ENCODE data around the gene NDUFB6. TPM values are rescaled to one million over a fixed set of nuclear protein-coding genes. Genes with fewer than 3 reads are reported as not detected.

Gene NDUFB6
- total and polyA plus RNA-seq, 7 donors, result 59.6 to 90.8 (median 75.4) TPM

GRCh38 chr9:32580631-32581300 lies 7.8 kb upstream of the NDUFB6 start:
- 31 to 34% (median 32%) methylated on average over 3 of the region's 3 CpGs for WGBS, 3 donors
- Histone ChIP-seq H3K27ac (no peak overlapping the region), H3K4me1 (no peaks in the 10 kb centered on the region), H3K27me3 (ENCODE audit: insufficient read depth in 3 of 3, low read length in 2 of 3) (peaks cover 0 to 2% (median 0%) of the 10 kb centered on the region in 3 donors), H3K36me3 (ENCODE audit: insufficient read depth in 1 of 2, low read depth in 1 of 2) (no peaks in the 10 kb centered on the region), H3K9me3 (no peaks in the 10 kb centered on the region), H3K4me3 (no peak overlapping the region)
- ATAC-seq (no peak), DNase-seq (no peak)
- TF ChIP-seq, protein P1, sequence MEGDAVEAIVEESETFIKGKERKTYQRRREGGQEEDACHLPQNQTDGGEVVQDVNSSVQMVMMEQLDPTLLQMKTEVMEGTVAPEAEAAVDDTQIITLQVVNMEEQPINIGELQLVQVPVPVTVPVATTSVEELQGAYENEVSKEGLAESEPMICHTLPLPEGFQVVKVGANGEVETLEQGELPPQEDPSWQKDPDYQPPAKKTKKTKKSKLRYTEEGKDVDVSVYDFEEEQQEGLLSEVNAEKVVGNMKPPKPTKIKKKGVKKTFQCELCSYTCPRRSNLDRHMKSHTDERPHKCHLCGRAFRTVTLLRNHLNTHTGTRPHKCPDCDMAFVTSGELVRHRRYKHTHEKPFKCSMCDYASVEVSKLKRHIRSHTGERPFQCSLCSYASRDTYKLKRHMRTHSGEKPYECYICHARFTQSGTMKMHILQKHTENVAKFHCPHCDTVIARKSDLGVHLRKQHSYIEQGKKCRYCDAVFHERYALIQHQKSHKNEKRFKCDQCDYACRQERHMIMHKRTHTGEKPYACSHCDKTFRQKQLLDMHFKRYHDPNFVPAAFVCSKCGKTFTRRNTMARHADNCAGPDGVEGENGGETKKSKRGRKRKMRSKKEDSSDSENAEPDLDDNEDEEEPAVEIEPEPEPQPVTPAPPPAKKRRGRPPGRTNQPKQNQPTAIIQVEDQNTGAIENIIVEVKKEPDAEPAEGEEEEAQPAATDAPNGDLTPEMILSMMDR (IDR thresholded peaks at IDR 0.05), result no peak
- intact Hi-C loops (cut with DNase I), result loop anchor here in 1 of 2 donors (2.0 kb wide), 1 partner anchor 388 kb away; no protein-coding TSS in a partner anchor

DNA sequence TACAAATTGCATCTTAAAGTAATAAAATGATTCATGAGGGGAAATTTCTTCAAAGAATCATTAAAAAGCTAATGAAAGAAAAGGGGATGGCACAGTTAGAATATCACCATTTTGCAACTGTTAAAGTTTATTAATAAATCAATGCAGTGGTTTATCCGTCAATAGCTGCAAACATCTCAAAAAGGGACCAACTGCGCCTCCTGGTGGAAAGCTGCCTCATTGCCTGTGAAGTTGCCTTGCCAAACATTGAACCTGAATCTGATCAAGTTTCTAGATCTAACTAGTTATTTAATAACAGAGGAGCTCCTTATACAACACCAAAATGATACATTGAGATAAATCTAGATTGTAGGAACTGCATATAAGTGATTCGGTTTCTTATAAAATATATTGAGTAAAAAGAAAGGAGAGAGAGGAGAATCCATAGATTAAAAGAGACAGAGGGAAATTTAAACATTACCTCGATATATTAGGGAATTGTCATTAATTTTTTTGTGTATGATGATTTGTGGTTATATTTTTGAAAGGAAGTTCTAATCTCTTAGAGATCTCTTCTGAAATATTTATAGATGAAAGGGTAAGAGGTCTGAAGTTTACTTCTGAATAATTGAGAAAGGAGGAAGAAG lies 6.9 kb upstream of the NDUFB6 start:
- intact Hi-C loops (cut with DNase I), result loop anchor here (1.0 to 5.0 kb wide), 3 partner anchors 148 to 389 kb away; no protein-coding TSS in a partner anchor
- TF ChIP-seq, protein P1 (IDR thresholded peaks at IDR 0.05), result peak; percentile 91
- H3K9me3 ChIP-seq, result no peaks in the 10 kb centered on the region
- WGBS, 3 donors, result 20 to 21% (median 20%) methylated on average over 4 of the region's 4 CpGs
- H3K27me3 ChIP-seq (ENCODE audit: insufficient read depth in 3 of 3, low read length in 2 of 3), result no peaks in the 10 kb centered on the region
- H3K4me3 ChIP-seq, result no peak overlapping the region
- no peak overlapping the region for H3K27ac ChIP-seq
- DNase-seq, result peak; percentile 59 to 76
- no peaks in the 10 kb centered on the region for H3K4me1 ChIP-seq
- ATAC-seq, result peak in 2 of 4 donors; percentile 53 to 75
- no peaks in the 10 kb centered on the region for H3K36me3 ChIP-seq (ENCODE audit: insufficient read depth in 1 of 2, low read depth in 1 of 2)

GRCh38 chr9:32578976-32579375 lies 6.0 kb upstream of the NDUFB6 start:
- H3K4me1 ChIP-seq, result no peaks in the 10 kb centered on the region
- WGBS, 3 donors, result 49 to 56% (median 54%) methylated on average over 5 of the region's 5 CpGs
- TF ChIP-seq, protein P1 (IDR thresholded peaks at IDR 0.05), result no peak
- H3K36me3 ChIP-seq (ENCODE audit: insufficient read depth in 1 of 2, low read depth in 1 of 2), result no peaks in the 10 kb centered on the region
- H3K9me3 ChIP-seq, result no peaks in the 10 kb centered on the region
- ATAC-seq (no peak), DNase-seq (no peak)
- intact Hi-C loops (cut with DNase I), result loop anchor here in 1 of 2 donors (1.0 to 5.0 kb wide), 2 partner anchors 147 to 199 kb away; no protein-coding TSS in a partner anchor
- no peak overlapping the region for H3K27ac ChIP-seq
- H3K4me3 ChIP-seq, result peak overlapping the region; percentile 20
- H3K27me3 ChIP-seq (ENCODE audit: insufficient read depth in 3 of 3, low read length in 2 of 3), result no peaks in the 10 kb centered on the region

DNA sequence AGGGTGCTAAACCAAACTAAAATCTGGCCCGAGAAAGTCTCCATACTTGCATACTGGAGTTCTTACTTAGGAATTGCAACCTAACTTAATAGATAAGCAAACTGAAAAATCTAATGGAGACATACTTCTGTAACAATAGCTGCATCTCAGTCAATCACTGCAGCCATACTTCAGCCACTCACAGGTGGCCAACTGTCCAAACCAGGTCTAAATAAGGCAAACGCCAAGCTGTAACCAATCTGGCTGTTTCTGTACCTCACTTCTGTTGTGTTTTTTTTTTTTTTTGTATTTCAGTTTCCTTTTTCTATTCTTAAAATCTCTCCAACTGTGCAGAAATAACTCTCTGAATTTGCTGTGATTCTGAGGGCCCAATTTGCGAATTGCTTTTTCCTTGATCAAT lies 4.4 kb upstream of the NDUFB6 start:
- no peaks in the 10 kb centered on the region for H3K4me1 ChIP-seq
- H3K36me3 ChIP-seq (ENCODE audit: insufficient read depth in 1 of 2, low read depth in 1 of 2), result no peaks in the 10 kb centered on the region
- ATAC-seq (no peak), DNase-seq (no peak)
- no peaks in the 10 kb centered on the region for H3K9me3 ChIP-seq
- TF ChIP-seq, protein P1 (IDR thresholded peaks at IDR 0.05), result no peak
- intact Hi-C loops (cut with DNase I), result loop anchor here in 1 of 2 donors (5.0 kb wide), 1 partner anchor 145 kb away; no protein-coding TSS in a partner anchor
- no peak overlapping the region for H3K27ac ChIP-seq
- no peak overlapping the region for H3K4me3 ChIP-seq
- WGBS, 3 donors, result 78 to 81% (median 81%) methylated on average over 3 of the region's 3 CpGs
- no peaks in the 10 kb centered on the region for H3K27me3 ChIP-seq (ENCODE audit: insufficient read depth in 3 of 3, low read length in 2 of 3)

All from psoas muscle (tissue), 8 donors.